Natural killer cell (primary cell): ENCODE results near the gene PCDH7. TPM values are rescaled to one million over a fixed set of nuclear protein-coding genes. Genes with fewer than 3 reads are reported as not detected.

ENCODE experiments used
- ATAC-seq, 3 donors: fragments of 150-1000 bp in 2 of 3; fragments of 200-7000 bp in 1 of 3; cut with Tn5 transposase; 1 replicate in 1 of 3; 2 replicates in 2 of 3; pipeline ENCODE4 v1.10.0; 2021; ENCODE audit warnings: mild to moderate bottlenecking in 2 of 3, moderate library complexity in 2 of 3
- DNase-seq, 2 donors: peaks; one replicate each; pipeline versions ENCODE4 v3.0.0 to v3.0.0-alpha.2; 2013 to 2021; ENCODE audit warnings: mixed read lengths in 1 of 2
- H3K27ac ChIP-seq: one replicate; pipeline ENCODE4 v1.5.1; 2013; ENCODE audit warnings: mild to moderate bottlenecking, low read length
- H3K27me3 ChIP-seq: one replicate; pipeline ENCODE4 v1.6.1; 2013; ENCODE audit warnings: low read length; ENCODE audit not compliant: control insufficient read depth, insufficient read depth
- H3K36me3 ChIP-seq: one replicate; pipeline ENCODE4 v1.6.1; 2013; ENCODE audit warnings: low read length; ENCODE audit not compliant: control insufficient read depth, insufficient read depth
- H3K4me1 ChIP-seq: one replicate; pipeline ENCODE4 v1.6.1; 2013; ENCODE audit warnings: low read length; ENCODE audit not compliant: control insufficient read depth, insufficient read depth
- H3K4me3 ChIP-seq: one replicate; pipeline ENCODE4 v1.5.1; 2013; ENCODE audit warnings: low read length
- H3K9me3 ChIP-seq: one replicate; pipeline ENCODE4 v1.6.1; 2013; ENCODE audit warnings: low read length; ENCODE audit not compliant: control insufficient read depth, insufficient read depth
- H3K27ac Mint-ChIP-seq, 2 donors: one replicate each; pipeline ENCODE4 v1.8.0; 2022; ENCODE audit warnings: mild to moderate bottlenecking in 2 of 2, mixed read lengths in 2 of 2, moderate library complexity in 1 of 2
- H3K27me3 Mint-ChIP-seq, 2 donors: one replicate each; pipeline ENCODE4 v1.8.0; 2022; ENCODE audit warnings: low read depth in 2 of 2, mixed read lengths in 2 of 2
- H3K36me3 Mint-ChIP-seq: one replicate; pipeline ENCODE4 v1.8.0; 2022; ENCODE audit warnings: mixed read lengths
- H3K4me1 Mint-ChIP-seq, 2 donors: one replicate each; pipeline ENCODE4 v1.8.0; 2022; ENCODE audit warnings: mixed read lengths in 2 of 2
- H3K4me3 Mint-ChIP-seq: one replicate; pipeline ENCODE4 v1.8.0; 2022; ENCODE audit warnings: mild to moderate bottlenecking, moderate library complexity, mixed read lengths
- H3K9me3 Mint-ChIP-seq, 2 donors: one replicate each; pipeline ENCODE4 v1.8.0; 2022; ENCODE audit warnings: mixed read lengths in 2 of 2
- CTCF ChIP-seq: fragments of 200-600 bp; IDR thresholded peaks from one replicate; pipeline ENCODE4 v1.8.0; 2022; ENCODE audit warnings: antibody characterized with exemption
- WGBS: methylation state at CpG from one replicate; pipeline ENCODE4 v1.1.7; 2013; ENCODE audit warnings: missing lambda C conversion rate; ENCODE audit not compliant: insufficient coverage; 5-methylcytosine and 5-hydroxymethylcytosine counted together
- intact Hi-C: fragments of 100-400 bp; cut with micrococcal nuclease; formaldehyde crosslinking; loops from one replicate; pipeline ENCODE4 v1.14.2; 2022
- total RNA-seq, 4 donors: library from RNA; stranded (reverse); fragments of 120-200 nt in 1 of 4; gene quantifications; one replicate each; pipeline versions ENCODE4 v1.2.3 to v1.2.4, GENCODE V29; 2013 to 2022

Gene PCDH7
- not detected for total RNA-seq
- not detected for total RNA-seq (2013)

- Mint-ChIP-seq H3K27me3 (peaks cover 32 to 50% of the 10 kb centered on the region in 2 donors), H3K4me1 (peaks cover 26 to 29% of the 10 kb centered on the region in 2 donors), H3K36me3 (peaks cover 6% of the 10 kb centered on the region), H3K4me3 (peak within 1 kb of the TSS; percentile 67), H3K27ac (no peak within 1 kb of the TSS), H3K9me3 (peaks cover 0 to 2% of the 10 kb centered on the region in 2 donors)
- H3K4me1 ChIP-seq, result peaks cover 53% of the 10 kb centered on the region
- 2% methylated on average over 44 of the region's 44 CpGs for WGBS
- H3K27me3 ChIP-seq, result peaks cover 33% of the 10 kb centered on the region
- H3K9me3 ChIP-seq, result peaks cover 5% of the 10 kb centered on the region
- no peak for TF ChIP-seq CTCF
- H3K36me3 ChIP-seq, result no peaks in the 10 kb centered on the region
- intact Hi-C loops, result no loop called here
- no peak for ATAC-seq
- DNase-seq, result no peak
- H3K4me3 ChIP-seq, result no peak within 1 kb of the TSS
- no peak within 1 kb of the TSS for H3K27ac ChIP-seq
Observed at GRCh38 chr4:30720021-30720660, at the start of gene PCDH7. Gene PCDH7, plus strand, starts transcription at chr4:30720369. Its CDS starts 1,054 bp downstream, at chr4:30721423.

- TF ChIP-seq CTCF, result no peak
- Histone ChIP-seq H3K27me3 (no peaks in the 10 kb centered on the region), H3K4me3 (no peak overlapping the region), H3K27ac (no peak overlapping the region), H3K4me1 (no peaks in the 10 kb centered on the region), H3K36me3 (no peaks in the 10 kb centered on the region), H3K9me3 (no peaks in the 10 kb centered on the region)
- peaks cover 14 to 20% of the 10 kb centered on the region in 2 donors for H3K9me3 Mint-ChIP-seq
- H3K4me1 Mint-ChIP-seq, result no peaks in the 10 kb centered on the region
- DNase-seq (no peak), ATAC-seq (no peak)
- no peaks in the 10 kb centered on the region for H3K36me3 Mint-ChIP-seq
- no peak overlapping the region for H3K27ac Mint-ChIP-seq
- intact Hi-C loops, result no loop called here
- H3K27me3 Mint-ChIP-seq, result no peaks in the 10 kb centered on the region
- WGBS, result 92% methylated on average over 3 of the region's 3 CpGs
- H3K4me3 Mint-ChIP-seq, result no peak overlapping the region
Observed at GRCh38 chr4:30671926-30672448, 48.2 kb upstream of the PCDH7 start.

GRCh38 chr4:30696191-30696590 lies 24.0 kb upstream of the PCDH7 start:
- no peaks in the 10 kb centered on the region for H3K27me3 Mint-ChIP-seq
- Histone ChIP-seq H3K27ac (no peak overlapping the region), H3K36me3 (no peaks in the 10 kb centered on the region), H3K4me3 (no peak overlapping the region), H3K27me3 (no peaks in the 10 kb centered on the region), H3K4me1 (no peaks in the 10 kb centered on the region), H3K9me3 (peaks cover 3% of the 10 kb centered on the region)
- TF ChIP-seq CTCF, result no peak
- no peak overlapping the region for H3K4me3 Mint-ChIP-seq
- DNase-seq, result no peak
- H3K9me3 Mint-ChIP-seq, result peaks cover 8 to 17% of the 10 kb centered on the region in 2 donors
- intact Hi-C loops, result no loop called here
- no peak for ATAC-seq
- H3K36me3 Mint-ChIP-seq, result peaks cover 7% of the 10 kb centered on the region
- no peaks in the 10 kb centered on the region for H3K4me1 Mint-ChIP-seq
- H3K27ac Mint-ChIP-seq, result no peak overlapping the region
